Central memory CD4-positive, alpha-beta T cell (primary cell): ENCODE data around the gene TMEM81.

Experiments used
- DNase-seq: peaks from one replicate; pipeline ENCODE4 v3.0.0; 2022

The TMEM81 gene

DNA sequence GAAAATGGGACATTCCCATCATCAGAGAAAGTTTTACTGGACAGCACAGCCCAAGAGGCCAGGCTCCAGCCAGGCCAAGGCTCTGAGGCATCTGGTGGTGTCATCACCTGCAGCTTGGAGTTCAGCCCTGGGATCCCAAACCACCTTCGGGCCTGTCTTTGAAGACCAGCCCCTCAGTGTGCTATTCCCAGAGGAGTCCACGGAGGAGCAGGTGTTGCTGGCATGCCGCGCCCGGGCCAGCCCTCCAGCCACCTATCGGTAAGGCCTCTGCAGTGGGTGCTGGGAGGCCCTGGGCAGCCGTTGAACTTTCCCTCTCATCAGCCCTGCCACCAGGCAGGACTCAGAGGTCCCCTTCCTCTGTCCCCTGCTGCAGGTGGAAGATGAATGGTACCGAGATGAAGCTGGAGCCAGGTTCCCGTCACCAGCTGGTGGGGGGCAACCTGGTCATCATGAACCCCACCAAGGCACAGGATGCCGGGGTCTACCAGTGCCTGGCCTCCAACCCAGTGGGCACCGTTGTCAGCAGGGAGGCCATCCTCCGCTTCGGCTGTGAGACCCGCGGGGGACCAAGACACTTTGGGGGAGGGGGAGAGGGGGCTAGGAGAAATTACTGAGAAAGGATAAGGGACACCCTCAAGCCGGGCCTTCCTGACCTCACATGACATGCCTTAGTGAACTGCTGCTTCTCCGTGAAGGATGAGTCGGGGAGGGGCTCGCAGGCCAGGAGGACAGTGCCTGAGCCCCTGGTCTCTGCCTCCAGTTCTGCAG is 26.3 kb downstream of the TMEM81 start:
- no peak for DNase-seq

DNA sequence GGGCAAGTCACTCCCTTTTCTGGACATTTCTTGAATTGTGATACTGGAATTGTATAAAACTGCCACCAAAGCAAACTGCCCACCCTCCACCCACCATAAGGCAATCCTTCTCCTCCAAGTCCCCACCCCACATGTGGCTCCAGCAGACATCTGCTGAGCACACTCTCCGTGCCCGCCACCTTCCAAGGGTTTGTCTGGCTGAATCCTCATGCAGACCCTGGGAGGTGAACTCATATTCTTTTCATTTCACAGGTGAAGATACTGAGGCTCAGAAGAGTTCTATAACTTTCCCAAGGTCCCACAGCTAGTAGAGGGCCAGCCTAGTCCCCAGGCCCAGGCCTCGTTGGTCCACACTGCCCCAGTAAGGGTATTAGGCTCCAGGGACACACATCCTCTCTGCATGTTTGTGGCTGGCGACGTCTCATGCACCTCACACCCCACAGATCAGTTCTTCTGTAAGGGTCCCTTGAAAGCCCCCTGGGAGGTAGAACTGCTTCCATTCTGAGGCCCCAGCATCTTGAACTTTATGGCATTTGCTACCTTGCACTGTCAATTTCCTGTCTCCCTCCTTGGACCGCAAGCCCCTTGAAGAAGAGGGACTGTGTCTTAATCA is 27.2 kb downstream of the TMEM81 start:
- DNase-seq: no peak

DNA sequence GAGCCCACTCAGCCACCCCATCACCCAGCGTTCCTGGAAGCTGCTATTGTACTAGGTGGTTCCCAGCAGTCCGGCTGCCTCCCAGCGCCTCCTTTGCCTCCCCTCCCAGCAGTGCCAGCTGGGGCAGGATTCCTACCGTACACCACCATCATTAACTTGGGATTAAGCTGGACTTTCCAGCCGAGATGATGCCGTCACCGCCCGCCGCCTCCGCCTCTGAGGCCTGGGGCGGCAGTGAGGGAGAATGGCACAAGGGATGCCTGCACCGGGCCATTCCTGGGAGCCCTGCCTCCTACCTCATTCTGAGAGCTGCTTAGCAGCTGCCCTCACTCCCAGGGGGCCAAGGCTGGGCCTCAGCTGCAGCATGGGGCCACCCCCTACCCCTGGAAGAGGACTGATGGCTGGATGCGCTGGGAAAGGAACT is 28.1 kb downstream of the TMEM81 start:
- no peak for DNase-seq

DNA sequence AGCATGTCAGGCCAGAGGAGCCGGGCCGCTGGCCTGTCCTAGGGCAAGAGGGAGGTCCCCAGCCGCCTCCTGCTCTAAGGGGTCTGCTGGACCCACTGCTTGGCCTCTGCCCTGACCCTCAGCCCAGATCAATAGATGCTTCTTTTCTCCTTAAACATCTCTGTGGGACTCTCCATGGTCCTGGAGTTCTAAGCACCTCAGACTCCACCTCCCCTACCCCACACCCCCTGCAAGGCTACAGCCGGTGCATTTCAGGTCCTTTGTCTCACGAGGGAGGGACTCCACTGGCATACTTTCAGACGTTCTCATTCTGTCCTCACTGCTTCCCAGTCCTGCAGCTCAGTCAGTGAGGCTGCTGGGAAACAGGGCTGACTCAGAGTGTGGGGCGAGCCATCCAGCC is 30.2 kb downstream of the TMEM81 start:
- DNase-seq: no peak

DNA sequence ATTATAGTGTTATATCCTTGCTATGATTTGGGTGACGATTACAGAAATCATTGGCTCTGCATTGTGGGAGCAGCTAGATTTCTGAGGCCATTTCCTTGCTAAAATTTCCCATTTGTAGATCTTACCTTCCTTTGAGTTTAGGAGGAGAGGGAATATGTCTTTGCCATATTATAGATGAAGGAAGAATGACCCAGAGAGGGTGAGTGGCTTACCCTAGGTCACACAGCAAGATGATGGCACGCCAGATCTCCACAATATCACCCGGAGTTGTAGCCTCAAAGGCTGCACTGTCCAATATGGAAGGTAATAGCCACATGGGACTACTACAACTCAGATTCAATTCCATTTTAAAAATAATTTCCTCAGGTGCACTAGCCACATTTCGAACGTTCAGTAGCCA is 31.0 kb downstream of the TMEM81 start:
- DNase-seq: no peak

DNA sequence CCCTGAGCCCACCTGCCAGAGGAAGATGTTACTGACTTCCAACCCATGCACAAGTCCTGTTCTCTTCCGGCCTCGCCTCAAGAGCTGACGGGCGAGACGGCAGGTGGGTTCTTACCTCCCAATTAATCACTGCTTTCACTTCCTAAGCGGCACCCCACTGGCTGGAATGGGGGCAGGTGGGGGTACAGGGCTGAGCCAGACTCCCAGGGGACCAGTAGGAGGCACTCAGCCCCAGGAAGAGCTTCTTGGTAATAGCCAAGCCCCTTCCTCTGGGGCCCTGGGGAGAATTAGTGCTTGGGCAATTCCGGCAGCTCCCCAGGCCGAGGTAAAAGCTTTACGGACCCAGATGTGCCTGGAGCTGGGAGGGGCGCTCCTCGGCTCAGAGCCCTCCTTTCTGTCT is 31.6 kb downstream of the TMEM81 start:
- DNase-seq: no peak

DNA sequence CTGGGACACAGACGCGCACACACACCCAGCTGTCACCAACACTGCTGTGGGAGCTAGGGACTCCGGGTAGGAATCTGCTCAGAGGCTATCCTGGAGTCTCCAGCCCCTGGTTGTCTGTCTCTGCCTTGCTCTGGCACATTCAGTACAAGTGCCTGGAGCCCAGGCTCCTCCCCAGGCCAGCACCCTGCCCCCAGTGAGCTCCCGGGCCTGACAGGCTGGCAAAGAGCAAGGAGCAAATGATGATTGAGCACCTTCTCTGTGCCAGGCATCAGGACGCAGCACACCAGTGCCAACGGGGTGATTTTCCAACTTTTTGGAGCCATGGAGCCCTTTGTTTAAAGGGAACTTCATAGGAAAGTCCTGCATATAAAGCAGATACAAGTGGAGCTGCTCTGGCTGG is 34.8 kb downstream of the TMEM81 start:
- DNase-seq: no peak

DNA sequence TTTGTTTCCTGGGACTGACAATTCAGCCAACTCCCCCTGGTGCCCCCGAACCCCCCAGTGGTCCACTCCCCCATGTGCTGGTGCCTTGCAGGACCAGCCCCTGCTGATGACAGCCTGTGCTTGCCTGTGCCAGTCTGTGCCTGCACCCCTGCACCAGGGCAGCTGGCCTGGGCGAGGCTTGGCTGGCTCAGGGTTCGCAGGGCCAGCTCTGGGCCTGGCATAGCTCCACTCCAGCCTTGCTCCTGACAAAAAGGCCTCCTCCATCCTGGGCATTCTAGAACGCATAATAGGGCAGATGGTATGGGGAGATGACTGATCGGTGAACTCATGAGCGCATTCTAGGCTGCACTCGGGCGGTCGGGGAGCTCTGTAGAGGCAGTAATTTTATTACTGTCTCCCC is 35.9 kb downstream of the TMEM81 start:
- DNase-seq: no peak

DNA sequence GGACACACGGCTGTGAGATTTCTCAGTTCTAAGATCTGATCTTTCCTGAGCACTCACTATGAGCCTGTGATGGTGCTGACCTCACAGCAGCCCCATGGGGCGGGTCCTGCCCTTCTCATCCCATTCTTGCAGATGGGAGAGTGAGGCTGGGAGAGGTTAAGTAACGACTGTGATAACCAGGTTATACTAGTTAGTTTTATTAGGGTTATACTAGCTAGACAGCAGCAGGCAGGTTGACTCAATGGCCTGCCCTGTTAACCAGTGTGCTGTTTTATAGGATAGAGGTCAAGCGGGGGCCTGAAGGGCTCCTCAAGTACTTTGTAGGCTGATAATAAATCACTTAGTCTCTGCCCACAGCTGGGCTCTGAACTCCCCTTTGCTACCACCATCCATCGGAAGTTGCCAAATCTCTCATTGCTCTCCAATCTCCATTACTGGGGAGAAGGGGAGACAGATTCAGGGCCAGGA is 36.5 kb downstream of the TMEM81 start:
- DNase-seq: no peak

DNA sequence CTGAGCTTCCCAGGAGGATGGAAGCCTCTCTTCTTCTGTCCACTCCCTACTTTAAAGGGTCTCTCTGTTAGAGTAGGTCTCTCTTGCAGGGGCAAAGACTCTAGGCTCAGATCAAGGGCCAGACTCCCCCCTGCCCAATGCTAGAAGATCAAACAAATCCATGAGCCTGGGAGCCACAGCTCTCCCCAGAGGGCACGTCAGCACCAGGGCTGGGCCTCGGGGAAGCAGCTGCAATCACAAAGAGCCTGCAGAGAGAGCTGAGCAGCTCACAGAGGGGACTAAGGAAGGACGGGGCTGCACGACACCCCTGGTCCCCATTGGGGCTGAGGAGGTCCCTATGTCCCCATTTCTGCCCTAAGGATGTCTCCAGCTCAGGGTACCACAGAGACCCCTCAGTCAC is 37.4 kb downstream of the TMEM81 start:
- DNase-seq: no peak

DNA sequence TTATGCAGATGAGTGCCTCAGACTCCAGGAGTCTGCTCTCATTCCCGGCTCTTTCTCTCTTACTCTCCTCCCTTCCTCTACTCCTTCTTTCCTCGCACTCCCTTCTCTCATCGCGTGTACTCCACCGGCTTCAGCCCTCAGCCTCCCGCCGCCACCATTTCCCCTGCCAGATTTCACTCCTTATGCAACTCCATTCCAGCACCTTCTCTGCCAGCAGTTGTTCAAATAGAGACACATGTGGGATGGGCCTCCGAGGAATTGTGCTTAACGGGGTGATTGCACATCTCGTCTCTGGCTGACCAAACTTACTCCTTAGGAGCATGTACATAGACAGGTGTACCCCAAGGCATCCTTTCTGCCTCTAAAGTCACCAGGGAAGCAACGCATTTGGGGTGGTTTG is 39.1 kb downstream of the TMEM81 start:
- no peak for DNase-seq

DNA sequence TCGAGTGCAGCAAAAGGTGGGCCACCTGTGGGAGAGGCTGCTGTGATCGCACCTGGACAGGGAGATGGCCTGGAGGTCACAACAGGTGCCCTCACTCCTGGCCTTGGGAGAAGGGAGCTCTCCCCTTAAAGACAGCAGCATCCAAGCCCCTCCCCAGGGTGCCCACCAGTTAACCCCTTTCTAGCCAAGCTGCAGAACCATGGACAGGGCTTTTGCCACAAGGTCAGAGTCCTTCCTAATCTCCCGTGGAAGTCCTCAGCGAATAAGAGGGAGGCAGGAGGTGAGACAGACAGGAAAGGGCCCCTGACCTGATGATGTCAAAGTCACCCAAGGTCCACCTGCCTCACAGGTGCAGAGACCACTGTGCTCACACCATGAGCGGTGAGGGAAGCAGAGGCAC is 39.5 kb downstream of the TMEM81 start:
- no peak for DNase-seq

DNA sequence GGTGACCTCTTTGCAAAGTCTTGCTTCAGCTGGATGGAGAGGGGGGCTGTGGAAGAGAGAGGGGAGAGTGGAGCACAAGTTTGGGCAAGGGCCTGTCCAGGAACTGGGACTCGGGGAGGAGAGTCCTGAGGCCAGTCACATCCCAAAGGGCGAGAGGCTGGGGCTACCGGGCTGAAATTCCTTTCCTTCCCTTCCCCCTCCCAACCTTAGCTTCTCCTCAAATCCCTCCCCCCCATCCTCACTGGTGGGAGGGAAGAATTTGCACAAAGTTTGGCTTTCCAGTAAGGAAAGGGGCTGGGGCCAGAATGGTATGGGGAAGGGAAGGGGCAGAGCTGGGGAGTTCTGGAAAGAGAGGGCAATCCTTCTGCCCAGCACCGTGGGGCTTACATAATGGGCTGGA is 40.4 kb downstream of the TMEM81 start:
- DNase-seq: no peak

DNA sequence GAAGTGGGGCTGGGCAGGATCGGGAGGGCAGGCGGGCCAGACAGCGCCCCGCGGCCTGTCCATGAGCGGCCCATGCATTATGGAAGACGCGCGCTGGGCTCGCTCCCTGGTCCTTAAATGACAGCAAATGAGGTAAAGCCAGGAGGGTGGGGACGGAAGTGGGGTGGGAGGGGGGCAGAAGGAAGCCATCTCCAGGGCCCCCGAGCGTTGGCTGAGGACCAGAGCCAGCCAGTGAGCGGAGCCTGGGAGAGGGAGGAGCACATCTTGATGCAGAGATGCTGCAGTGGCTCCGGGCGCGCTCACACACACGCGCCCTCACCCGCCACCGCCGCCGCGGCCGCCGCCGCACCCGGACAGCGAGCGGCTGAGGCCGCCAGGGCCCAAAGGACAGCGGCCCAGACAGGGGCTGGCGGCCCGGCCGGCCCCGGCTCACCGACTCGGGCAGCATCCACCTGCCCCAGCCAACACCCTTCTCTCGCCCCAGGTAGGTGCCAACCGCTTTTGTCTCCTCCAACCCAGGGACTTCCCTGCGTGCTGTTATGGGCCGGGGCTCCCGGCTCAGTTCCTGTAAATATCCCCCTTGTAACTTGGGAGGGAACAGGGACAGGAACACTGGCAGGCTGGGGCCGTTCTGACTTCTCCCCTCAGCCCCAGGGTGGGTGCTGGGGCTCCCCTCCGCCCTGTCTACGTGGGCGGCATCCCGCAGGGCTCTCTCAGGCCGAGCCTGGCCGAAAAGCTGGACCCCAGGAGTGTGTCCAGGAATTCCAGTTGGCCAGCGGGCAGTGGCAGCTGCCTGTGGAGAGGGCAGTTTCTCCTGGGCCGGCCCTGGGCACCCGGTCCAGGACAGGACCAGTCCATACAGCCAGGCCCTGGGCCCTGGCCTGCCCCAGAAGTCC is 41.1 kb downstream of the TMEM81 start, which contains the start of gene CNTN2:
Gene CNTN2, plus strand, starts transcription at position 302 of the 896 bp plus-strand sequence. CDS start 9,974 bp downstream, outside the sequence.
- no peak for DNase-seq

DNA sequence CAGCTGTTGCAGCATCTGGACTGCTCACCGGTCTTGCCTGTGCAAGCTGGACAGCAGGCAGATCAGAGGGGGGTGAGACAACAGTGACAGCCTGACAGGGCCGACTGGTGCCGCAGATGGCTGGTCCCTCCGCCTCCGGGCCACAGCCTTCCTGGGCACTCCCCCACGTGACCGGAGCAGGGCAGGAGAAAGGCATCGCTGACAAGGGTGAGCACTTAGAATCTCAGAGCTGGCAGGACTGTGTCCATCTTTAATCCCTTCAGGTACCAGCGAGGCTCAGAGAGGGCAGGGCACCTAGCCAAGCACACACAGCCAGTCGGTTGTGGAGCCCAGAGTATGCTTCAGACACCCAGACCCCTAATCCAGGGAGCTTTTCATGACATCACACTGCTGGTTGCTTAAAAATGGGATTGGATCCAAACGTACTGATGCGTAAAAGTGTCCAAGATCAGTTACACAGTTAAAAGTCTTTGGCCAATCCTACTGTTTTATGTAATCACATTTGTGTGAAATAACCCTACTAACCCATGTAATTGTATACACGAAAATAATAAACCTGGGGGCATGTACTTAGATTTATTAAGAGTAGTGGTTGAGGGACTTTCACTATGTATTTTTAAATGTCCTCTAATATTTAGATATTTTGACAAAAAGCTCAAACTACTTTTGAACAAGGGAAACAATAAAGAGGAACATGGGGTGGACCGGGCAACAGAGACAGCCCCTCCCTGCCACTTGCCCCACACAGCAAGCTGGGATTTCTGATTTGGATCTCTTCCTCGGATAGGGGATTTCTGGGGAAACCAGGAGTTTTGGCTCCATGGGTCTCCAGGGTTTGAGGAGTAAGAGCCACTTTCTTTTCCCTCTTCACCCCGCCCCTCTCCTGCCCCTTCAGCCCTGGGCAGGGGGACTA is 42.0 kb downstream of the TMEM81 start:
- no peak for DNase-seq

DNA sequence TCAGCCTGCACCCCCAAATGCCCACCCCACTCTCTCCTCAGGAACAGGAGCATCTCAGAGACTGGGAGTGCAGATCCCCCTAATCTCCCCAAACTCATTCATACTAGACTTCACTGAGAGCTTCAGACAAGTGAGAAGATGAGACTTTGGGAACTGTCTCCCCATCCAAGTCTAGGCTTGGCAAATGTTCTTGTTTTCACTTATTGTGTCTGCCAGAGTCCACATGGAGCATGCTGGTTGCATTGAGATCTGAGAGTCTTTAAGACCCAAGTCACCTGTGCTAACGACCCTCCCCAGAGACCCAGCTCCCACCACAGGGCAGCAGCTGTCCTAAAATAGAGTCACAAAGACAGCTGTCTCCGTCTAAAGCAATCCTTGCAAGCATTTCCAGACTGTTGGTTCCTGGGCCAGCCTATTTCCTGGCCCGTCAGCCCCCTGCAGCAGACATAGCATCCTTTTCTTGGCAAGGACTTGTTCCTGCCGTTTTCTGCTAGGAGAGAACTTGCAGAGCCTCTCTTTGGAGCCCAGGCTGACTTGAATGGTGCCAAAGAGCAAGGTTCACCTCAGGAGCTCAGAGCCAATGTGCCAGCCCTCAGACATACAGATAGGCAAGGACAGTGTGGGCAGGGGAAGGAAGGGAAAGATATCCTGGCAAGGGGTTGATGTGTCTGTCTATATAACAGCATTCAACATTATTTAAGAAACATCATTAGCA is 43.1 kb downstream of the TMEM81 start:
- no peak for DNase-seq

DNA sequence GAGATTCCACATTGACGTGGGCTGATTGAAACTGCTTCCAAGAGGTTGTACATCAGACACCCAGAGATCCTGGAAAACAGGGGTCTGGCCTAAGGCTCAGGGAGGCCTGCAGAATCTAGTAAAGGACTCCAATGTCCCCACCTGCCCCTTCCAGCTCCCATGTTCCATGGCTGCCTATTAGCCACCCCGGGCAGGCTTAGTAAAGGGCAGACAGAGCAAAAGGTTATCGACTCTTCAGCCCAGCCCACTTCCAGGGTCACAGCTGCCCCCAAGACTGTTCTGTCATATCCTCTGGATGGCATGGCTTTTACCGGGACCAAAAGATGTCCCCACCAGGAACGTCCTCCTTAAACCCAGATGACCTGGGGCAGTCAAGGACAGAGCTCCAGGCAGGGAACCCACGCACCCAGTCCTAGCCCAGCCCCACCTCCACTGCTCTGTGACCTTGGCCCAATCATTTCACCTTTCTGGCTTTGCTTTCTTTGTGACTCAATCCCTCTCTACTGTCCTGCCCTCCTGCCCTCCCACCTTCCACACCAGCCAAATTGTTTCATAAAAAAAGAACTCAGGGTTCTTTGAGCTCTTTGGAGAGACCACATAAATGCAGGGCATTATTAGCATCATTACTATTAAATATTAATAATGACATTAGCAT is 46.0 kb downstream of the TMEM81 start:
- DNase-seq: no peak

DNA sequence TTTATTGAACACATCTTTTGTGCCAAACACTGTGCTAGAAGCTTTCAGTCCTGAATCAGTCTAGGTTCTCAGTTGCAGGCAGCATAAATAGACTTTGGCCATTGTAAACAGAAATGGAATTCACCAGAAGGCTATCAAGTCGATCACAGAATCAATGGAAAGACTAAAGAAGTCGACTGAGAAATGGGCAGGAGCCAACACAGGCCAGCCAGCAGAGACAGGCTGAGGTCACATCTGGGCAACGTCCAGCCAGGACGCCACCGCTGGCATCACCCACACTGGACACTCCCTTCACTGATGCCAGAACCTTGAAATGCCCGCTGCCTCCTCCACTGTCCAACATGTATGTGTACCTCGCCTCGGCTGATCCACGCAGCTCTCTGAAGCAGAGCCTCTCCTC is 46.7 kb downstream of the TMEM81 start:
- no peak for DNase-seq
